H9 (cell line): ENCODE measurements around the gene NAP1L1. TPM values are rescaled to one million over a fixed set of nuclear protein-coding genes. Genes with fewer than 3 reads are reported as not detected.

Source experiments
- DNase-seq: peaks from one replicate; pipeline ENCODE4 v3.0.0-alpha.2; 2017
- H2AFZ ChIP-seq: one replicate; pipeline ENCODE4 v1.6.1; 2013; ENCODE audit warnings: mild to moderate bottlenecking, low read length, control low read depth, moderate library complexity
- H2AK5ac ChIP-seq: 2 replicates; pipeline ENCODE4 v1.6.1; 2013; ENCODE audit warnings: low read length, control low read depth, mixed read lengths; ENCODE audit not compliant: insufficient read length
- H2BK120ac ChIP-seq: one replicate; pipeline ENCODE4 v1.6.1; 2013; ENCODE audit warnings: low read depth, mild to moderate bottlenecking, low read length, control low read depth, inconsistent platforms; ENCODE audit not compliant: poor library complexity, severe bottlenecking
- H2BK12ac ChIP-seq: 2 replicates; pipeline ENCODE4 v1.6.1; 2013; ENCODE audit warnings: low read length, control low read depth, mixed read lengths, low read depth; ENCODE audit not compliant: insufficient read length
- H2BK15ac ChIP-seq: 2 replicates; pipeline ENCODE4 v1.6.1; 2013; ENCODE audit warnings: low read depth, low read length, control low read depth
- H2BK20ac ChIP-seq: one replicate; pipeline ENCODE4 v1.6.1; 2013; ENCODE audit warnings: low read depth, mild to moderate bottlenecking, low read length, control low read depth, inconsistent platforms; ENCODE audit not compliant: poor library complexity, severe bottlenecking
- H2BK5ac ChIP-seq: 2 replicates; pipeline ENCODE4 v1.6.1; 2013; ENCODE audit warnings: low read length, control low read depth, mixed read lengths; ENCODE audit not compliant: insufficient read length
- H3K14ac ChIP-seq: 2 replicates; pipeline ENCODE4 v1.6.1; 2013; ENCODE audit warnings: low read length, control low read depth; ENCODE audit not compliant: insufficient read depth
- H3K18ac ChIP-seq: 2 replicates; pipeline ENCODE4 v1.6.1; 2013; ENCODE audit warnings: low read depth, mild to moderate bottlenecking, mixed read lengths, low read length, control low read depth; ENCODE audit not compliant: insufficient read length
- H3K23ac ChIP-seq: 2 replicates; pipeline ENCODE4 v1.6.1; 2013; ENCODE audit warnings: low read length, control low read depth, mixed read lengths, low read depth; ENCODE audit not compliant: insufficient read length
- H3K23me2 ChIP-seq: 2 replicates; pipeline ENCODE4 v1.6.1; 2013; ENCODE audit warnings: low read depth, mild to moderate bottlenecking, mixed read lengths, low read length, control low read depth; ENCODE audit not compliant: insufficient read length, poor library complexity, severe bottlenecking
- H3K27ac ChIP-seq: 2 replicates; pipeline ENCODE4 v1.5.1; 2013; ENCODE audit warnings: low read length, control low read depth, mixed read lengths, low read depth; ENCODE audit not compliant: insufficient read length
- H3K27me3 ChIP-seq: 2 replicates; pipeline ENCODE4 v1.6.1; 2013; ENCODE audit warnings: low read length, control low read depth, inconsistent platforms; ENCODE audit not compliant: insufficient read depth
- H3K4ac ChIP-seq: 2 replicates; pipeline ENCODE4 v1.6.1; 2013; ENCODE audit warnings: low read depth, mild to moderate bottlenecking, control low read depth, inconsistent platforms, low read length, moderate library complexity
- H3K4me1 ChIP-seq: 2 replicates; pipeline ENCODE4 v1.6.1; 2013; ENCODE audit warnings: low read length, control low read depth, inconsistent platforms; ENCODE audit not compliant: insufficient read depth
- H3K4me2 ChIP-seq: 2 replicates; pipeline ENCODE4 v1.6.1; 2013; ENCODE audit warnings: low read length, control low read depth, mixed read lengths; ENCODE audit not compliant: insufficient read length, insufficient read depth
- H3K56ac ChIP-seq: 2 replicates; pipeline ENCODE4 v1.6.1; 2013; ENCODE audit warnings: low read depth, mild to moderate bottlenecking, mixed read lengths, low read length, control low read depth; ENCODE audit not compliant: insufficient read length
- H3K79me1 ChIP-seq: 2 replicates; pipeline ENCODE4 v1.6.1; 2013; ENCODE audit warnings: low read depth, mild to moderate bottlenecking, moderate library complexity, low read length, control low read depth, inconsistent platforms; ENCODE audit not compliant: insufficient read depth, poor library complexity, severe bottlenecking
- H3K79me2 ChIP-seq: 2 replicates; pipeline ENCODE4 v1.6.1; 2013; ENCODE audit warnings: low read length, control low read depth, inconsistent platforms; ENCODE audit not compliant: insufficient read depth
- H3K9ac ChIP-seq: 2 replicates; pipeline ENCODE4 v1.6.1; 2013; ENCODE audit warnings: low read length, control low read depth, mixed read lengths; ENCODE audit not compliant: insufficient read length; ENCODE audit errors: extremely low read depth
- H3K9me3 ChIP-seq: one replicate; pipeline ENCODE4 v1.6.1; 2013; ENCODE audit warnings: low read depth, low read length, inconsistent platforms; ENCODE audit not compliant: control insufficient read depth
- H3T11ph ChIP-seq: one replicate; pipeline ENCODE4 v1.6.1; 2013; ENCODE audit warnings: mild to moderate bottlenecking, low read length, control low read depth, inconsistent platforms
- H4K20me1 ChIP-seq: one replicate; pipeline ENCODE4 v1.6.1; 2013; ENCODE audit not compliant: control insufficient read depth, insufficient read length, insufficient read depth
- H4K5ac ChIP-seq: 2 replicates; pipeline ENCODE4 v1.6.1; 2013; ENCODE audit warnings: low read depth, mild to moderate bottlenecking, mixed read lengths, low read length, control low read depth; ENCODE audit not compliant: insufficient read length
- H4K8ac ChIP-seq: replicated peaks from 2 replicates; pipeline ENCODE4 v1.6.1; 2013; ENCODE audit warnings: low read length, control low read depth, mixed read lengths, low read depth; ENCODE audit not compliant: insufficient read length
- H4K91ac ChIP-seq: 2 replicates; pipeline ENCODE4 v1.6.1; 2013; ENCODE audit warnings: low read depth, mild to moderate bottlenecking, moderate library complexity, mixed read lengths, low read length, control low read depth; ENCODE audit not compliant: insufficient read length
- H3K27ac Mint-ChIP-seq, 3 experiments: 2 replicates in 2 of 3; 3 replicates in 1 of 3; pipeline ENCODE4 v1.8.0; 2020 to 2021; ENCODE audit warnings: mixed read lengths in 3 of 3, mild to moderate bottlenecking in 1 of 3, moderate library complexity in 1 of 3
- H3K27me3 Mint-ChIP-seq: 2 replicates; pipeline ENCODE4 v1.8.0; 2021; ENCODE audit warnings: low read depth, mild to moderate bottlenecking, moderate library complexity, mixed read lengths
- H3K36me3 Mint-ChIP-seq, 3 experiments: 2 replicates in 2 of 3; 3 replicates in 1 of 3; pipeline ENCODE4 v1.8.0; 2020 to 2021; ENCODE audit warnings: low read depth in 3 of 3, mixed read lengths in 3 of 3; ENCODE audit not compliant: insufficient read depth in 1 of 3
- H3K4me1 Mint-ChIP-seq, 2 experiments: 2 replicates each; pipeline ENCODE4 v1.8.0; 2020; ENCODE audit warnings: mixed read lengths in 2 of 2
- H3K4me3 Mint-ChIP-seq, 2 experiments: 2 replicates in 1 of 2; 3 replicates in 1 of 2; pipeline ENCODE4 v1.8.0; 2020 to 2021; ENCODE audit warnings: mild to moderate bottlenecking in 2 of 2, mixed read lengths in 2 of 2, moderate library complexity in 1 of 2
- H3K9me3 Mint-ChIP-seq, 2 experiments: 2 replicates in 1 of 2; 3 replicates in 1 of 2; pipeline ENCODE4 v1.8.0; 2020; ENCODE audit warnings: mild to moderate bottlenecking in 2 of 2, mixed read lengths in 2 of 2, moderate library complexity in 1 of 2
- CTCF ChIP-seq: fragments of 200-600 bp; sonication (generic); conservative IDR thresholded peaks from 3 replicates; pipeline ENCODE4 v1.8.0; 2021; ENCODE audit warnings: antibody characterized with exemption, mild to moderate bottlenecking
- WGBS: extraction: QIAGEN DNeasy Blood & Tissue Kit; methylation state at CpG from one replicate; pipeline ENCODE4 v1.1.7; 2013; ENCODE audit warnings: missing lambda C conversion rate, low lambda C conversion rate, mixed read lengths; ENCODE audit not compliant: insufficient read length; ENCODE audit errors: extremely low coverage; 5-methylcytosine and 5-hydroxymethylcytosine counted together
- total RNA-seq: library from RNA; stranded (reverse); gene quantifications from 2 replicates; pipeline ENCODE4 v1.2.1, GENCODE V29; 2021

Gene NAP1L1
- total RNA-seq, 1 experiment from 2014 or later: 1,012 TPM

- H2BK20ac ChIP-seq: no peak overlapping the region
- H3K23me2 ChIP-seq: peaks cover 15% of the 10 kb centered on the region
- TF ChIP-seq CTCF: peak; percentile 60
- H3K27ac ChIP-seq: no peak overlapping the region
- no peaks in the 10 kb centered on the region for H3K9me3 Mint-ChIP-seq
- no peak overlapping the region for H3K9ac ChIP-seq
- H3K23ac ChIP-seq: no peak overlapping the region
- H4K5ac ChIP-seq: no peak overlapping the region
- no peak overlapping the region; a peak in 1 of 7 replicates for H3K27ac Mint-ChIP-seq
- H3K56ac ChIP-seq: no peak overlapping the region
- peaks cover 59 to 65% of the 10 kb centered on the region in 2 experiments for H3K4me1 Mint-ChIP-seq
- peak overlapping the region; percentile 26 for H3K4me2 ChIP-seq
- no peaks in the 10 kb centered on the region for H3K79me1 ChIP-seq
- no peak overlapping the region for H4K8ac ChIP-seq
- no peaks in the 10 kb centered on the region for H3K27me3 ChIP-seq
- H2AK5ac ChIP-seq: no peak overlapping the region
- H3K27me3 Mint-ChIP-seq: peaks cover 5% of the 10 kb centered on the region; the same call in 1 of the 2 replicates
- H3K14ac ChIP-seq: no peak overlapping the region
- H3K4me3 Mint-ChIP-seq: peak overlapping the region; percentile 2 to 52; a peak in 3 of 5 replicates
- H2AFZ ChIP-seq: no peak overlapping the region
- no peak overlapping the region for H2BK15ac ChIP-seq
- H2BK5ac ChIP-seq: no peak overlapping the region
- DNase-seq: no peak
- peaks cover 24 to 43% (median 41%) of the 10 kb centered on the region in 3 experiments for H3K36me3 Mint-ChIP-seq
- H3K9me3 ChIP-seq: no peaks in the 10 kb centered on the region
- no CpG with 5 or more reads among the region's 6 CpGs for WGBS
- no peak overlapping the region for H2BK12ac ChIP-seq
- H3K79me2 ChIP-seq: peaks cover 74% of the 10 kb centered on the region
- no peak overlapping the region for H3K4ac ChIP-seq
- H3K18ac ChIP-seq: no peak overlapping the region
- no peaks in the 10 kb centered on the region for H4K20me1 ChIP-seq
- H2BK120ac ChIP-seq: no peak overlapping the region
- no peak overlapping the region for H4K91ac ChIP-seq
- no peak overlapping the region for H3T11ph ChIP-seq
- H3K4me1 ChIP-seq: peaks cover 3% of the 10 kb centered on the region; the same call in 1 of the 2 replicates
Measured at GRCh38 chr12:76080729-76081415, 3.6 kb downstream of the NAP1L1 start.
